ENCODE measurements around the gene S100A1. TPM values are rescaled to one million over a fixed set of nuclear protein-coding genes. Genes with fewer than 3 reads are reported as not detected.
A peak's percentile ranks its signal among the peaks of the same experiment; 100 is the strongest.

The S100A1 gene
- total and polyA plus RNA-seq, 4 donors: 0.31 to 1.8 (median 0.91) TPM; not detected in 1

DNA sequence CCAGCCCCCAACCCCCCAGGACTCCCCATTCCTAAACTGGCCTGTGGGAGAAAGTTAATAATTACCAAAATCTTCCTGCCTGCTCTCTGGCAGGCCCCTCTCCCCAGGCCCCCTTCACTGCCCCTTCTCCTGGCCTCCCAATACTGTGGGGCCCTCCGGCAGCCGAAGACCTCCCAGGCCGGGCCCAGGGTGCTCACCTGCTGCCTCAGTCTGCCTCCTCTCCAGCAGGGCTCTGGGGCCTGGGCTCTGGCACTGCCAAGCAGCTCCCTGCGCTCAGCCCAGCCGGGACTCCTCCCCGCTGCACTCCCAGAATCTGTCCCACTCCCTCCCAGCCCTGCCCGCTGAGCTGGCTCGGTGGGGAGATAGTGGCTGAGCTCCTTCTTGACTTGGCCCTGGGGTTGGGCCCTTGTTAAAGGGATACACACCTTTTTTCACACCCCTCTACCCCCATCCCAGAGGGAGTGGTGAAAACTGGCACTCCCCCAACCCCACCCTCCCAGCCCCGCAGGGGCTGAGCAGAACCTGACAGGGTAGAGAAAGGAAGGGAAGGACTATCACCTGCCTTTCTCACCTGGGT lies 15.4 kb upstream of the S100A1 start, which contains the start of gene S100A16:
S100A16 (minus strand) TSS at position 383 of the 577 bp plus-strand sequence. CDS start 4,986 bp downstream, outside the sequence.
- DNase-seq (peak; percentile 76 to 82 (median 80)), ATAC-seq (ENCODE audit: insufficient read depth, low FRiP score) (peak; percentile 61)
- TF ChIP-seq, protein P1, sequence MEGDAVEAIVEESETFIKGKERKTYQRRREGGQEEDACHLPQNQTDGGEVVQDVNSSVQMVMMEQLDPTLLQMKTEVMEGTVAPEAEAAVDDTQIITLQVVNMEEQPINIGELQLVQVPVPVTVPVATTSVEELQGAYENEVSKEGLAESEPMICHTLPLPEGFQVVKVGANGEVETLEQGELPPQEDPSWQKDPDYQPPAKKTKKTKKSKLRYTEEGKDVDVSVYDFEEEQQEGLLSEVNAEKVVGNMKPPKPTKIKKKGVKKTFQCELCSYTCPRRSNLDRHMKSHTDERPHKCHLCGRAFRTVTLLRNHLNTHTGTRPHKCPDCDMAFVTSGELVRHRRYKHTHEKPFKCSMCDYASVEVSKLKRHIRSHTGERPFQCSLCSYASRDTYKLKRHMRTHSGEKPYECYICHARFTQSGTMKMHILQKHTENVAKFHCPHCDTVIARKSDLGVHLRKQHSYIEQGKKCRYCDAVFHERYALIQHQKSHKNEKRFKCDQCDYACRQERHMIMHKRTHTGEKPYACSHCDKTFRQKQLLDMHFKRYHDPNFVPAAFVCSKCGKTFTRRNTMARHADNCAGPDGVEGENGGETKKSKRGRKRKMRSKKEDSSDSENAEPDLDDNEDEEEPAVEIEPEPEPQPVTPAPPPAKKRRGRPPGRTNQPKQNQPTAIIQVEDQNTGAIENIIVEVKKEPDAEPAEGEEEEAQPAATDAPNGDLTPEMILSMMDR (IDR thresholded peaks at IDR 0.05; ENCODE audit: control extremely low read depth, extremely low read depth): no peak
- Histone ChIP-seq H3K27ac (ENCODE audit: low read depth in 1 of 2, low read length in 1 of 2) (peak within 1 kb of the TSS; percentile 75 to 87), H3K4me1 (ENCODE audit: control insufficient read depth in 5 of 5, insufficient read depth in 5 of 5, low read length in 5 of 5) (peaks cover 11 to 62% (median 36%) of the 10 kb centered on the region in 5 donors), H3K9me3 (ENCODE audit: control insufficient read depth in 4 of 4, insufficient read depth in 3 of 4, low read length in 3 of 4) (no peaks in the 10 kb centered on the region), H3K9ac (ENCODE audit: insufficient read depth in 1 of 2, low read length in 2 of 2) (peak within 1 kb of the TSS; percentile 43 to 95), H3K27me3 (ENCODE audit: control insufficient read depth in 3 of 3, insufficient read depth in 3 of 3, low read length in 2 of 3) (no peaks in the 10 kb centered on the region), H3K4me3 (peak within 1 kb of the TSS; percentile 15), H3K36me3 (ENCODE audit: control insufficient read depth in 4 of 4, insufficient read depth in 4 of 4, low read length in 4 of 4) (peaks cover 0 to under 1% (median under 1%) of the 10 kb centered on the region in 4 donors)
- WGBS, 2 donors: 63 to 65% methylated on average over 9 of the region's 9 CpGs

DNA sequence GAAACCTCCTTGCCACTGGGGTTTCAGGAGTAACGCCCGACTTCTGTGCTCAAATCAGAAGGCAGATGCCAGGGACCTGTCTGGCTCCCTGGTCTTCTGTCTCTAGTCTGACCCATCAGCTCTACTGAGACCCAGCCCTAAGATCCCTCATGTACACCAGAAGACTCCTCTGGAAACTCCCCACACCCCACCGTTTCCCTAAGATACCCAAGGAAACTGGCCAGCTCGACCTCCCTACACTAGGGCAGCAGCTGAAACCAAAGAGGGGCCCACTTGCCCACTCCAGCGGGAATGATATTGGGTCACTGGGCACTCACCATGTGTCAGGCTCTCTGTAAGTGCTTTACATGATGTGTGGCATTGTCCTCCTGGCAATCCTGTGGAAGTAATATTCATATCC lies 14.8 kb upstream of the S100A1 start:
- TF ChIP-seq, protein P1 (IDR thresholded peaks at IDR 0.05; ENCODE audit: control extremely low read depth, extremely low read depth): no peak
- Histone ChIP-seq H3K4me1 (ENCODE audit: control insufficient read depth in 5 of 5, insufficient read depth in 5 of 5, low read length in 5 of 5) (peaks cover 11 to 56% (median 30%) of the 10 kb centered on the region in 5 donors), H3K27ac (ENCODE audit: low read depth in 1 of 2, low read length in 1 of 2) (peak overlapping the region; percentile 75 to 87), H3K4me3 (no peak overlapping the region), H3K9ac (ENCODE audit: insufficient read depth in 1 of 2, low read length in 2 of 2) (peak overlapping the region in 1 of 2 donors; percentile 17), H3K36me3 (ENCODE audit: control insufficient read depth in 4 of 4, insufficient read depth in 4 of 4, low read length in 4 of 4) (no peaks in the 10 kb centered on the region), H3K27me3 (ENCODE audit: control insufficient read depth in 3 of 3, insufficient read depth in 3 of 3, low read length in 2 of 3) (no peaks in the 10 kb centered on the region), H3K9me3 (ENCODE audit: control insufficient read depth in 4 of 4, insufficient read depth in 3 of 4, low read length in 3 of 4) (no peaks in the 10 kb centered on the region)
- DNase-seq (no peak), ATAC-seq (ENCODE audit: insufficient read depth, low FRiP score) (no peak)
- WGBS, 2 donors: 80 to 89% methylated on average over 5 of the region's 5 CpGs

DNA sequence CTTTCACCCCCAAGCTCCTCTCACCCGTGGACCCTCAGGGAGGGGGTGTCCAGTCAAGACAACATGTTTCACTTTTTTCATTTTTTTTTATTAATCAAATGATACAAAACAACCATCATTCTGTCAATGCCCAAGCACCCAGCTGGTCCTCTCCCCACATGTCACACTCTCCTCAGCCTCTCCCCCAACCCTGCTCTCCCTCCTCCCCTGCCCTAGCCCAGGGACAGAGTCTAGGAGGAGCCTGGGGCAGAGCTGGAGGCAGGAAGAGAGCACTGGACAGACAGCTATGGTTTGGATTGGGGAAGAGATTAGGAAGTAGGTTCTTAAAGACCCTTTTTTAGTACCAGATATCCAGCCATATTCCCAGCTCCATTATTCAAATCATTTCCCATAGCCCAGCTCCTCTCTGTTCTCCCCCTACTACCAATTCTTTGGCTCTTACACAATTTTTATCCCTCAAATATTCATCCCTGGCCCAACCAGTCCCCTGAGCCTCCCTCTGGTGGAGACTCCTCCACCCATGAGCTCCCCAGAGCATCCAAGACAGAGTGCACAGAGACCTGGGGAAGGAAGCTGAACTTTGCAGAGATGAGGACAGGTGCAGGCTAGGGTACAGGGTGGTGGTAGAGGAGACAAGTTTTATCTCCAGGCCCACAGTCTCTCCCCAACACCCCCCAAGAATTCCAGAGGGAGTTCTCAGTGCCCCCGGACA lies 13.9 kb upstream of the S100A1 start:
- TF ChIP-seq, protein P1 (IDR thresholded peaks at IDR 0.05; ENCODE audit: control extremely low read depth, extremely low read depth): no peak
- peaks cover 5 to 51% (median 28%) of the 10 kb centered on the region in 5 donors for H3K4me1 ChIP-seq (ENCODE audit: control insufficient read depth in 5 of 5, insufficient read depth in 5 of 5, low read length in 5 of 5)
- 75 to 91% methylated on average over 2 of the region's 2 CpGs for WGBS, 2 donors
- H3K36me3 ChIP-seq (ENCODE audit: control insufficient read depth in 4 of 4, insufficient read depth in 4 of 4, low read length in 4 of 4): peaks cover 0 to 1% (median 0%) of the 10 kb centered on the region in 4 donors
- H3K27me3 ChIP-seq (ENCODE audit: control insufficient read depth in 3 of 3, insufficient read depth in 3 of 3, low read length in 2 of 3): no peaks in the 10 kb centered on the region
- ATAC-seq (ENCODE audit: insufficient read depth, low FRiP score): no peak
- peak overlapping the region in 1 of 2 donors; percentile 32 for H3K27ac ChIP-seq (ENCODE audit: low read depth in 1 of 2, low read length in 1 of 2)
- no peak overlapping the region for H3K4me3 ChIP-seq
- H3K9me3 ChIP-seq (ENCODE audit: control insufficient read depth in 4 of 4, insufficient read depth in 3 of 4, low read length in 3 of 4): no peaks in the 10 kb centered on the region
- no peak for DNase-seq
- H3K9ac ChIP-seq (ENCODE audit: insufficient read depth in 1 of 2, low read length in 2 of 2): no peak overlapping the region

Data from lung (tissue), 12 donors.